Renal pelvis (tissue), 4 donors: ENCODE measurements around the gene TIMM29. TPM values are rescaled to one million over a fixed set of nuclear protein-coding genes. Genes with fewer than 3 reads are reported as not detected.

Experiments used
- DNase-seq: peaks from one replicate; pipeline ENCODE4 v3.0.0-alpha.2; 2013
- polyA plus RNA-seq, 3 donors: library from polyadenylated mRNA; unstranded; fragments of 120-200 nt; gene quantifications; one replicate each; pipeline ENCODE4 v1.2.1, GENCODE V29; 2013; ENCODE audit not compliant: insufficient read length in 3 of 3

TIMM29 gene
- polyA plus RNA-seq, 3 donors, result 26.3 to 33.3 (median 31.1) TPM

DNA sequence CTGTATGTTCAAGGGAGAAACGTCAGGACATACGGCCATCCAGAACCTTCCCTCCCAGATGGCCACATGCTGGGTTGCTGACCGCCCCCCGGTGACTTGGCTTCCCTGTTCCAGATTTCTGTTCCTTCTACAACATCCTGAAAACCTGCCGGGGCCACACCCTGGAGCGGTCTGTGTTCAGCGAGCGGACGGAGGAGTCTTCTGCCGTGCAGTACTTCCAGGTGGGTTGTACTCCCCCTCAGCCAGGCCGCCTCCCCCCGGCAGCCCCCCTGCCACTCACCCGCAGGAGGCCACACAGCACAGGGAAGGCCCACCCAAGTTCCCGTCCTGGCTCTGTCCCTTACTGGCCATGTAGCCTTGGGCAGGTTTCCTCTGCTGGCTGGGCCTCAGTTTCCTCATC, 20.7 kb upstream of the TIMM29 start:
- no peak for DNase-seq

GRCh38 chr19:10908380-10908960, 20.1 kb upstream of the TIMM29 start:
- no peak for DNase-seq

- DNase-seq, result no peak
Observed at GRCh38 chr19:10911579-10912363, 16.8 kb upstream of the TIMM29 start.

DNA sequence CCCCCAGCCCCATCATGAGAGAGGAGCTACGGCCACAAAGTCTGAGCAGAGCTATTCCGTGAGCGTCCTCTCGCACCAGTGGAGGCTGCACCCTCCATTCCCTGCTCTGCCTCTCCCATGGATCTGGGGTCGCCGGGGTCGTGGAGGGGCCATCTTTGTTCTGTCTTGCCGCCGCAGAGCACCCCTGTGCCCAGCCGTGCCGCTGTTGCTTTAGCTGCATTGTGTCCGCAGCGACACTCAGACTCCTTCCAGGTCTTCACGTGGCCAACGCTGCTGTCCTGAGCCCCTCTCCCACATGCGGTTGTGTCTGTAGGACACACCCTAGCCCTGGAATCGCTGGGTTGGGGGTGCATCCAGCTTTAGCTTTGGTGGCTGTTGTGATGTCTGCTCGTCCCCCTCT, 16.0 kb upstream of the TIMM29 start:
- no peak for DNase-seq

DNA sequence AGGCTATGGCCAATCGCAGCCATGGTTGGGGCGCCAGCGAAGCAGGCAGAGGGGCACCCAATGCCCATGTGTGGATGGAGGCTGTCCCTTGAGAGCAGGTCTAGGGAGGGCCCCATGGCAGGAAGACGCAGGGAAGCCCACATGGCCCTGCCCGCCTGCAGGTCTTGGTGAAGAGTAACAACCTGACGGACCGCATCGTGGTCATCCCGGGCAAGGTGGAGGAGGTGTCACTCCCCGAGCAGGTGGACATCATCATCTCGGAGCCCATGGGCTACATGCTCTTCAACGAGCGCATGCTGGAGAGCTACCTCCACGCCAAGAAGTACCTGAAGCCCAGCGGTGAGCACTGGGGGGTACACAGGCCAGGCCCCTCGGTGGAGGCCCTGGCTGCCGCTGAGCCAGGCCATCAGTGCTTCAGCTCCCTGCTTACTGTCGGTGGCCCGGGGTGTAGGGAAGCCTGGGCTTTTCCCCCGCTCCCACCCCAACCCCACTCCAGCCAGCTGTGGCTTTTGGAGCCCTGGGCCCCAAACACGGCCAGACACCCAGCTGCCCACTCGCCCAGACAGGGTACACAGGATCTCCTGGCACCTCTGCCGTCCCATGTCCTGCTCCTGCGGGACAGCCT, 14.8 kb upstream of the TIMM29 start:
- no peak for DNase-seq

DNA sequence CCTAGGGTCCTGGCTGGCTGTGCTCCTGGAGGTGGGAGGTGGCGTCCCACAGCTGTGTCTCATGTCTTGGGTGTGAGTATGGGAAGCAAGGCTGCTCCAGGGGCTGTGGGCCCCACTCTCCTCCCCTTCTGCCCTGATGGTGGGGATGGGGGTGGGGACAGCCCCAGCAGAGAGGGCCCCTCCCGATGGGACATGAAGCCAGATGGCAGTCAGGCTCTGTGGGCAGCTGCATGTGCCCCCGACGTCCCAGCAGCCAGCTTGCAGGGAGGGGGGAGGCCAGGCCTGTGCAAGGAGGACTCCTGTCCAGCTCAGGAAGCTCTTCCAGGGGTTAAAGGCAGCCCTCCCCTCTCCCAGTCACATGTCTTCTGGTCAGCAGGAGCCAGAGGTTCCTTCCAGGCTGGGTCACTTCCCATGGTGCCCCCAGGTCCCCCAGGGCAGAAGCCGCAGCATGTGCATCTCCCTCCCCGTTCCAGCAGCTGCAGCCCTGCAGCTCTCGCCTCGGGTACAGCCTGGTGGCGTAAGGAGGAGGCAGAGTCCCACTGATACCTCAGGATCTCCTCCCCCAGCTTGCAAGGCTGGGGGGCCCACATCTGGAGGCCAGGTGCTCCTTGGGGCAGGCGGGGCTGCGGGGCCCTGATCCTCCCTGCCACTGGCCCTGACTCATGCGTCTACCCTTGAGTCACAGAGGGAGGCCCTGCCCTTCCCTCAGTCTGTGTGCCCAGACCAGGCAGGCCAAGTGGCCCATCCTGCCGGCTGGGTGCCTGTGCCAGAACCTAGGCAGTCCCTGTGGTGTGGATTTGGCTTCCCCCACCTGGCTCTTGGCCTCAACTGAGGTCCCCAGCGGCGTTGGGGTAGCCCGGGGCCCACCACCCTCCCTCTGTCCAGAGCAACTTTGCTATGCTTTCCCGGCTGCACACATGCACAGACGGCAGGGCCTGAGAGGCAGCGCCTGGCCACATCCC, 13.2 kb upstream of the TIMM29 start:
- DNase-seq, result no peak

DNA sequence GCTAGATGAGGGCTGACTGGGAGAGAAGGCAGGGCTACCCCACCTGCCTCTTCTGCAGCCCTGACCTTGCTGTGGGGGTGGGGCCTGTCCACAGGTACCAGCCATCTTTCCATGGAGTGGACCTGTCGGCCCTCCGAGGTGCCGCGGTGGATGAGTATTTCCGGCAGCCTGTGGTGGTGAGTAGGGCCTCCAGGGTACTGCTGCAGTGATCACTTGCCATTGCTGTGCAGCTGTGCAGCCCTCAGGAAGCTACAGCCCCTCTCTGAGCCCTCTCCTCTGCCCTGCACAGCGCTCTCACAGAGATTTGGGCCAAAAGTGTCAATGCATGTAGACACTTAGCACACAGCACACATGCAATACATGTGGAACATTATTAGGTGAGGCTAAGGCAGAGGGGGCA, 12.0 kb upstream of the TIMM29 start:
- DNase-seq, result no peak

DNA sequence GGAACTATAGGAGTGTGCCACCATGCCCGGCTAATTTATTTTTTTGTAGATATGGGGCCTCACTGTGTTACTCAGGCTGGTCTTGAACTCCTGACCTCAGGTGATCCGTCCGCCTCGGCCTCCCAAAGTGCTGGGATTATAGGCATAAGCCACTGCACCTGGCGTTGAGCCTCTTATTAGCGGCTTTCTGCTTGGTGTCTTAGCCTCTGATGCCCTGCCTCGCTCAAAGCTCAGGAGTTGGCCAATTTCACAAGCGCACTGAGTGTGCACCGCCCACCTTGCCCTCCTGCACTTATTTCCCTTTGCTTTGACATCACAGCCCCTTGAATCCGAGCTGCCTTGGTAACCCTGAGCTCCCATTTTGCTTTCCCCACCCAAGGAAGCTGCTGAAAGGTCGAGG, 10.3 kb upstream of the TIMM29 start:
- DNase-seq, result no peak

- DNase-seq, result no peak
Observed at GRCh38 chr19:10919352-10920287, 9.0 kb upstream of the TIMM29 start.

GRCh38 chr19:10920288-10920655, 8.3 kb upstream of the TIMM29 start:
- DNase-seq, result no peak

GRCh38 chr19:10920781-10921180, 7.8 kb upstream of the TIMM29 start:
- DNase-seq, result no peak

DNA sequence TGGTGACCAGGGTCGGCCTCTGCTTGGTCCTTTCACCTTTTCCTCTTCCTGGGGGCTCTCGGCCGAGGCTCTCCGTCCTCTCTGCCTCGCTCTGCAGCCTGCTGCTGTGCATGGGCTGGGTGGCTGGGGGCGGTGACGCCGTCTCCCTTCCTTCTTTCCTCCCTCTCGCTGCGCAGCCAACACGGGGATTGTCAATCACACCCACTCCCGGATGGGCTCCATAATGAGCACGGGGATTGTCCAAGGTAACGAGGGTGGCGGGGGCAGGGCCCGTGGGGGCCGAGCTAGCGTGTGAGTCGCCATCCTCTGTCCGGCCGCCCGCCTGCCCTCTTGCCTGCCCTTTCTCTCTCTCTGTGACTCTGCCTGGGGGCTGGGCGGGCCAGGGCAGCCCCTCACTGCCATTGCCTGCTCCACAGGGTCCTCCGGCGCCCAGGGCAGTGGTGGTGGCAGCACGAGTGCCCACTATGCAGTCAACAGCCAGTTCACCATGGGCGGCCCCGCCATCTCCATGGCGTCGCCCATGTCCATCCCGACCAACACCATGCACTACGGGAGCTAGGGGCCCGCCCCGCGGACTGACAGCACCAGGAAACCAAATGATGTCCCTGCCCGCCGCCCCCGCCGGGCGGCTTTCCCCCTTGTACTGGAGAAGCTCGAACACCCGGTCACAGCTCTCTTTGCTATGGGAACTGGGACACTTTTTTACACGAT, 7.3 kb upstream of the TIMM29 start:
- DNase-seq, result no peak

DNA sequence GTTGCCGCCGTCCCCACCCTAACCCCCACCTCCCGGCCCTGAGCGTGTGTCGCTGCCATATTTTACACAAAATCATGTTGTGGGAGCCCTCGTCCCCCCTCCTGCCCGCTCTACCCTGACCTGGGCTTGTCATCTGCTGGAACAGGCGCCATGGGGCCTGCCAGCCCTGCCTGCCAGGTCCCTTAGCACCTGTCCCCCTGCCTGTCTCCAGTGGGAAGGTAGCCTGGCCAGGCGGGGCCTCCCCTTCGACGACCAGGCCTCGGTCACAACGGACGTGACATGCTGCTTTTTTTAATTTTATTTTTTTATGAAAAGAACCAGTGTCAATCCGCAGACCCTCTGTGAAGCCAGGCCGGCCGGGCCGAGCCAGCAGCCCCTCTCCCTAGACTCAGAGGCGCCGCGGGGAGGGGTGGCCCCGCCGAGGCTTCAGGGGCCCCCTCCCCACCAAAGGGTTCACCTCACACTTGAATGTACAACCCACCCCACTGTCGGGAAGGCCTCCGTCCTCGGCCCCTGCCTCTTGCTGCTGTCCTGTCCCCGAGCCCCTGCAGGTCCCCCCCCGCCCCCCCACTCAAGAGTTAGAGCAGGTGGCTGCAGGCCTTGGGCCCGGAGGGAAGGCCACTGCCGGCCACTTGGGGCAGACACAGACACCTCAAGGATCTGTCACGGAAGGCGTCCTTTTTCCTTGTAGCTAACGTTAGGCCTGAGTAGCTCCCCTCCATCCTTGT, 6.5 kb upstream of the TIMM29 start:
- DNase-seq, result no peak

GRCh38 chr19:10922638-10923014, 6.0 kb upstream of the TIMM29 start:
- no peak for DNase-seq

GRCh38 chr19:10923260-10924112, 5.1 kb upstream of the TIMM29 start:
- no peak for DNase-seq

DNA sequence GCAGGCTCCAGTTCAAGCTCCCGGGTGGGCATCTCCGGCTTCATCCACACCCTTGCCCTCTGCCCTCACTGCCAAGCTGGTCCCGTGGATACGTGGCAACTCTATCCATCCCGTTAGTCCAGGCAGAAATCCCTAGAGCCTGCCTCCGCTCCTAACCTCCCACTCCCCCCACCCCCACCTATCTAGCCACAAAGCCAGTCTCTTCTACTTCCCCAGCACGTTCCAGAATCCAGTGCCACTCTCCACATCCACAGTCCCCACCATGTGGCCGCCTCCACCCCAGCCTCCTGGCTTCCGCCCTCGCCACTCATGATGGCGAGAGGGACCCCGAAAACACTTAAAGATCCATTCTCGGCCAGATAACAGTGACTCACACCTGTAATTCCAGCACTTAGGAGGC, 4.0 kb upstream of the TIMM29 start:
- no peak for DNase-seq

DNA sequence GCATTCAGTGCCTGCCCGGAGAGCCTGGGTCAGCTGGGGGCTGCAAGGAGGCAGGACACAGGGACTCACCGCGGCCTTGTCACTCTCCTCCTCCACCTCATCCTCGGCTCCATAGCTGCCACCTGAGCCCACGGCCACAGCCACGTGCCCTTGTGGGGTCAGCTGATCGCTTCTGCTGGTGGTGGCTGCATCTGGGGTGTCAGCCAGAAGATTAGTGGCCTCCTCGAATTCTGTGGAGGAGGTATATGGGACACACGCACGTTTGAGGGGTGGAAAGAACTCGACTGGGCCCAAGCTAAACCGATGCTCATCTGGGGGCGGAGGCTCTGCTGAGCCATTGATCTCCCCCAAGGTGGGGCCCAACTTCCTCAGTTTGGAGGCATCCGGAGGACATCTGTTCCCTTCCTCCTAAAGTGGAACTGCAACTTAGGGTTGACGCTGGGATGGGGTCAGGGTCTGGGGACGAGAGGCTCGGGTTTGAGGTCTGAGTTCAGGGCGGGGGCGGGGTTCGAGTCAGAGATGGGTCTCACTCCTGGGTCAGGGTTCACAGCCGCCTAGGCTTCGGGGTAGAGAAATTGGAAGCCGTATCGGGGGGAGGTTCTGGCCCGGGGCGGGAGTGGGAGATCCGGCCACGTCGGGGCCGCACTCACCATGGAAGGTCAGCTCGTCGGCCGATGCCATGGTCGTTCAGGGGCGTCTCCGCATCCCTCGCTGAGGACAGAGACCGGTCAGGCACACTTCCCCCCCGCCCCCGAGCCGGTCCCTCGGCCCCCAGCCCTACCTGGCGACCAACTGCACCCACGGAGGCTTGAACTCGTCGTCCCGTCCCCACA, 665 bp upstream of the TIMM29 start:
- no peak for DNase-seq

GRCh38 chr19:10929402-10929794, 787 bp downstream of the TIMM29 start:
- no peak for DNase-seq
